H9 (cell line): ENCODE results near the gene MCHR1. TPM values are rescaled to one million over a fixed set of nuclear protein-coding genes. Genes with fewer than 3 reads are reported as not detected.
A peak's percentile ranks its signal among the peaks of the same experiment; 100 is the strongest.

Experiments used
- DNase-seq: peaks from one replicate; pipeline ENCODE4 v3.0.0-alpha.2; 2017
- H2AFZ ChIP-seq: one replicate; pipeline ENCODE4 v1.6.1; 2013; ENCODE audit warnings: mild to moderate bottlenecking, low read length, control low read depth, moderate library complexity
- H2AK5ac ChIP-seq: 2 replicates; pipeline ENCODE4 v1.6.1; 2013; ENCODE audit warnings: low read length, control low read depth, mixed read lengths; ENCODE audit not compliant: insufficient read length
- H2BK120ac ChIP-seq: one replicate; pipeline ENCODE4 v1.6.1; 2013; ENCODE audit warnings: low read depth, mild to moderate bottlenecking, low read length, control low read depth, inconsistent platforms; ENCODE audit not compliant: poor library complexity, severe bottlenecking
- H2BK12ac ChIP-seq: 2 replicates; pipeline ENCODE4 v1.6.1; 2013; ENCODE audit warnings: low read length, control low read depth, mixed read lengths, low read depth; ENCODE audit not compliant: insufficient read length
- H2BK15ac ChIP-seq: 2 replicates; pipeline ENCODE4 v1.6.1; 2013; ENCODE audit warnings: low read depth, low read length, control low read depth
- H2BK20ac ChIP-seq: one replicate; pipeline ENCODE4 v1.6.1; 2013; ENCODE audit warnings: low read depth, mild to moderate bottlenecking, low read length, control low read depth, inconsistent platforms; ENCODE audit not compliant: poor library complexity, severe bottlenecking
- H2BK5ac ChIP-seq: 2 replicates; pipeline ENCODE4 v1.6.1; 2013; ENCODE audit warnings: low read length, control low read depth, mixed read lengths; ENCODE audit not compliant: insufficient read length
- H3K14ac ChIP-seq: 2 replicates; pipeline ENCODE4 v1.6.1; 2013; ENCODE audit warnings: low read length, control low read depth; ENCODE audit not compliant: insufficient read depth
- H3K18ac ChIP-seq: 2 replicates; pipeline ENCODE4 v1.6.1; 2013; ENCODE audit warnings: low read depth, mild to moderate bottlenecking, mixed read lengths, low read length, control low read depth; ENCODE audit not compliant: insufficient read length
- H3K23ac ChIP-seq: 2 replicates; pipeline ENCODE4 v1.6.1; 2013; ENCODE audit warnings: low read length, control low read depth, mixed read lengths, low read depth; ENCODE audit not compliant: insufficient read length
- H3K23me2 ChIP-seq: 2 replicates; pipeline ENCODE4 v1.6.1; 2013; ENCODE audit warnings: low read depth, mild to moderate bottlenecking, mixed read lengths, low read length, control low read depth; ENCODE audit not compliant: insufficient read length, poor library complexity, severe bottlenecking
- H3K27ac ChIP-seq: 2 replicates; pipeline ENCODE4 v1.5.1; 2013; ENCODE audit warnings: low read length, control low read depth, mixed read lengths, low read depth; ENCODE audit not compliant: insufficient read length
- H3K27me3 ChIP-seq: 2 replicates; pipeline ENCODE4 v1.6.1; 2013; ENCODE audit warnings: low read length, control low read depth, inconsistent platforms; ENCODE audit not compliant: insufficient read depth
- H3K4ac ChIP-seq: 2 replicates; pipeline ENCODE4 v1.6.1; 2013; ENCODE audit warnings: low read depth, mild to moderate bottlenecking, control low read depth, inconsistent platforms, low read length, moderate library complexity
- H3K4me1 ChIP-seq: 2 replicates; pipeline ENCODE4 v1.6.1; 2013; ENCODE audit warnings: low read length, control low read depth, inconsistent platforms; ENCODE audit not compliant: insufficient read depth
- H3K4me2 ChIP-seq: 2 replicates; pipeline ENCODE4 v1.6.1; 2013; ENCODE audit warnings: low read length, control low read depth, mixed read lengths; ENCODE audit not compliant: insufficient read length, insufficient read depth
- H3K56ac ChIP-seq: 2 replicates; pipeline ENCODE4 v1.6.1; 2013; ENCODE audit warnings: low read depth, mild to moderate bottlenecking, mixed read lengths, low read length, control low read depth; ENCODE audit not compliant: insufficient read length
- H3K79me1 ChIP-seq: 2 replicates; pipeline ENCODE4 v1.6.1; 2013; ENCODE audit warnings: low read depth, mild to moderate bottlenecking, moderate library complexity, low read length, control low read depth, inconsistent platforms; ENCODE audit not compliant: insufficient read depth, poor library complexity, severe bottlenecking
- H3K79me2 ChIP-seq: 2 replicates; pipeline ENCODE4 v1.6.1; 2013; ENCODE audit warnings: low read length, control low read depth, inconsistent platforms; ENCODE audit not compliant: insufficient read depth
- H3K9ac ChIP-seq: 2 replicates; pipeline ENCODE4 v1.6.1; 2013; ENCODE audit warnings: low read length, control low read depth, mixed read lengths; ENCODE audit not compliant: insufficient read length; ENCODE audit errors: extremely low read depth
- H3K9me3 ChIP-seq: one replicate; pipeline ENCODE4 v1.6.1; 2013; ENCODE audit warnings: low read depth, low read length, inconsistent platforms; ENCODE audit not compliant: control insufficient read depth
- H3T11ph ChIP-seq: one replicate; pipeline ENCODE4 v1.6.1; 2013; ENCODE audit warnings: mild to moderate bottlenecking, low read length, control low read depth, inconsistent platforms
- H4K20me1 ChIP-seq: one replicate; pipeline ENCODE4 v1.6.1; 2013; ENCODE audit not compliant: control insufficient read depth, insufficient read length, insufficient read depth
- H4K5ac ChIP-seq: 2 replicates; pipeline ENCODE4 v1.6.1; 2013; ENCODE audit warnings: low read depth, mild to moderate bottlenecking, mixed read lengths, low read length, control low read depth; ENCODE audit not compliant: insufficient read length
- H4K8ac ChIP-seq: replicated peaks from 2 replicates; pipeline ENCODE4 v1.6.1; 2013; ENCODE audit warnings: low read length, control low read depth, mixed read lengths, low read depth; ENCODE audit not compliant: insufficient read length
- H4K91ac ChIP-seq: 2 replicates; pipeline ENCODE4 v1.6.1; 2013; ENCODE audit warnings: low read depth, mild to moderate bottlenecking, moderate library complexity, mixed read lengths, low read length, control low read depth; ENCODE audit not compliant: insufficient read length
- H3K27ac Mint-ChIP-seq, 3 experiments: 2 replicates in 2 of 3; 3 replicates in 1 of 3; pipeline ENCODE4 v1.8.0; 2020 to 2021; ENCODE audit warnings: mixed read lengths in 3 of 3, mild to moderate bottlenecking in 1 of 3, moderate library complexity in 1 of 3
- H3K27me3 Mint-ChIP-seq: 2 replicates; pipeline ENCODE4 v1.8.0; 2021; ENCODE audit warnings: low read depth, mild to moderate bottlenecking, moderate library complexity, mixed read lengths
- H3K36me3 Mint-ChIP-seq, 3 experiments: 2 replicates in 2 of 3; 3 replicates in 1 of 3; pipeline ENCODE4 v1.8.0; 2020 to 2021; ENCODE audit warnings: low read depth in 3 of 3, mixed read lengths in 3 of 3; ENCODE audit not compliant: insufficient read depth in 1 of 3
- H3K4me1 Mint-ChIP-seq, 2 experiments: 2 replicates each; pipeline ENCODE4 v1.8.0; 2020; ENCODE audit warnings: mixed read lengths in 2 of 2
- H3K4me3 Mint-ChIP-seq, 2 experiments: 2 replicates in 1 of 2; 3 replicates in 1 of 2; pipeline ENCODE4 v1.8.0; 2020 to 2021; ENCODE audit warnings: mild to moderate bottlenecking in 2 of 2, mixed read lengths in 2 of 2, moderate library complexity in 1 of 2
- H3K9me3 Mint-ChIP-seq, 2 experiments: 2 replicates in 1 of 2; 3 replicates in 1 of 2; pipeline ENCODE4 v1.8.0; 2020; ENCODE audit warnings: mild to moderate bottlenecking in 2 of 2, mixed read lengths in 2 of 2, moderate library complexity in 1 of 2
- CTCF ChIP-seq: fragments of 200-600 bp; sonication (generic); conservative IDR thresholded peaks from 3 replicates; pipeline ENCODE4 v1.8.0; 2021; ENCODE audit warnings: antibody characterized with exemption, mild to moderate bottlenecking
- WGBS: extraction: QIAGEN DNeasy Blood & Tissue Kit; methylation state at CpG from one replicate; pipeline ENCODE4 v1.1.7; 2013; ENCODE audit warnings: missing lambda C conversion rate, low lambda C conversion rate, mixed read lengths; ENCODE audit not compliant: insufficient read length; ENCODE audit errors: extremely low coverage; 5-methylcytosine and 5-hydroxymethylcytosine counted together
- long read RNA-seq: library from polyadenylated mRNA; unstranded; transcript quantifications from one replicate; pipeline ENCODE4 v2.0.0, GENCODE V29; 2020
- total RNA-seq: library from RNA; stranded (reverse); gene quantifications from 2 replicates; pipeline ENCODE4 v1.2.1, GENCODE V29; 2021

The MCHR1 gene
- 2.8 and 2.9 TPM in 2 replicates for total RNA-seq
- long read RNA-seq, transcript MCHR1-201 (2 exons, 2,851 nt), result major isoform, 15 of 15 reads
- long read RNA-seq, partial matches to known transcripts, result 0 of 15 reads
- long read RNA-seq, other reads (novel, unspliced or antisense), result 0 of 15 reads

GRCh38 chr22:40679249-40679963 is at the start of gene MCHR1:
Gene MCHR1 (plus strand): TSS chr22:40679484. CDS start chr22:40679653, 169 bp downstream.
- peaks cover 4% of the 10 kb centered on the region; the same call in 1 of the 2 replicates for H3K27me3 Mint-ChIP-seq
- no peaks in the 10 kb centered on the region for H3K9me3 Mint-ChIP-seq
- peaks cover 0 to 10% (median 6%) of the 10 kb centered on the region in 3 experiments; a peak in 4 of 7 replicates for H3K36me3 Mint-ChIP-seq
- H3K56ac ChIP-seq, result no peak within 1 kb of the TSS
- WGBS, result no CpG with 5 or more reads among the region's 21 CpGs
- no peak within 1 kb of the TSS for H3K9ac ChIP-seq
- no peak within 1 kb of the TSS for H2BK15ac ChIP-seq
- DNase-seq, result no peak
- no peak within 1 kb of the TSS for H3K27ac ChIP-seq
- no peak within 1 kb of the TSS for H3T11ph ChIP-seq
- peak within 1 kb of the TSS; percentile 62 to 76 for H3K4me3 Mint-ChIP-seq
- H3K4me1 ChIP-seq, result peaks cover 11% of the 10 kb centered on the region
- H3K4me1 Mint-ChIP-seq, result peaks cover 50 to 54% of the 10 kb centered on the region in 2 experiments
- no peak within 1 kb of the TSS for H2BK12ac ChIP-seq
- no peak within 1 kb of the TSS for H2BK5ac ChIP-seq
- H3K9me3 ChIP-seq, result no peaks in the 10 kb centered on the region
- no peak within 1 kb of the TSS for H4K8ac ChIP-seq
- no peak within 1 kb of the TSS for H2BK120ac ChIP-seq
- no peak for TF ChIP-seq CTCF
- no peaks in the 10 kb centered on the region for H3K79me2 ChIP-seq
- H3K79me1 ChIP-seq, result no peaks in the 10 kb centered on the region
- H4K91ac ChIP-seq, result no peak within 1 kb of the TSS
- H3K4me2 ChIP-seq, result peak within 1 kb of the TSS; percentile 8
- H3K18ac ChIP-seq, result peak within 1 kb of the TSS; percentile 10
- H3K27me3 ChIP-seq, result no peaks in the 10 kb centered on the region
- H2AK5ac ChIP-seq, result no peak within 1 kb of the TSS
- peak within 1 kb of the TSS; percentile 60; the same call in 1 of the 2 replicates for H3K14ac ChIP-seq
- H3K23ac ChIP-seq, result no peak within 1 kb of the TSS
- no peak within 1 kb of the TSS for H4K5ac ChIP-seq
- no peak within 1 kb of the TSS for H2BK20ac ChIP-seq
- no peak within 1 kb of the TSS for H3K4ac ChIP-seq
- H4K20me1 ChIP-seq, result no peaks in the 10 kb centered on the region
- no peaks in the 10 kb centered on the region for H3K23me2 ChIP-seq
- no peak within 1 kb of the TSS for H2AFZ ChIP-seq
- peak within 1 kb of the TSS in 2 of 3 experiments; percentile 53 to 79; a peak in 3 of 7 replicates for H3K27ac Mint-ChIP-seq
